IPS-18a (cell line): ENCODE measurements around the gene NUP58.
"Not testable (repeated sequence)": the region's sequence is repeated elsewhere in the genome, so short reads cannot be mapped to it uniquely, and the experiment has no call there.

Experiments used
- H3K27ac ChIP-seq: one replicate; pipeline ENCODE4 v1.5.1; 2013; ENCODE audit warnings: low read length
- H3K27me3 ChIP-seq: one replicate; pipeline ENCODE4 v1.6.1; 2013; ENCODE audit warnings: mild to moderate bottlenecking, low read length; ENCODE audit not compliant: control insufficient read depth, insufficient read depth
- H3K36me3 ChIP-seq: one replicate; pipeline ENCODE4 v1.6.1; 2013; ENCODE audit warnings: low read depth, low read length; ENCODE audit not compliant: control insufficient read depth
- H3K4me1 ChIP-seq: one replicate; pipeline ENCODE4 v1.6.1; 2013; ENCODE audit warnings: low read depth, low read length; ENCODE audit not compliant: control insufficient read depth
- H3K4me3 ChIP-seq: one replicate; pipeline ENCODE4 v1.5.1; 2013; ENCODE audit warnings: low read length
- H3K9ac ChIP-seq: one replicate; pipeline ENCODE4 v1.6.1; 2013; ENCODE audit warnings: mild to moderate bottlenecking, low read length, moderate library complexity
- H3K9me3 ChIP-seq: one replicate; pipeline ENCODE4 v1.6.1; 2013; ENCODE audit warnings: low read depth, low read length; ENCODE audit not compliant: control insufficient read depth

NUP58 gene

GRCh38 chr13:25353344-25353743 is 51.9 kb downstream of the NUP58 start:
- Histone ChIP-seq H3K27me3 (no peaks in the 10 kb centered on the region), H3K4me1 (no peaks in the 10 kb centered on the region), H3K9ac (no peak overlapping the region), H3K4me3 (no peak overlapping the region), H3K27ac (no peak overlapping the region), H3K36me3 (no peaks in the 10 kb centered on the region), H3K9me3 (no peaks in the 10 kb centered on the region)

- Histone ChIP-seq H3K36me3 (no peaks in the 10 kb centered on the region), H3K4me1 (no peaks in the 10 kb centered on the region), H3K9me3 (no peaks in the 10 kb centered on the region), H3K9ac (no peak overlapping the region), H3K4me3 (no peak overlapping the region), H3K27ac (no peak overlapping the region), H3K27me3 (no peaks in the 10 kb centered on the region)
Measured at GRCh38 chr13:25354377-25354776, 53.0 kb downstream of the NUP58 start.

- not testable (repeated sequence) for H3K4me3 ChIP-seq, H3K9me3 ChIP-seq, H3K9ac ChIP-seq, H3K27me3 ChIP-seq, H3K4me1 ChIP-seq, H3K36me3 ChIP-seq, H3K27ac ChIP-seq
Measured at GRCh38 chr13:25360443-25360842, 59.0 kb downstream of the NUP58 start.

DNA sequence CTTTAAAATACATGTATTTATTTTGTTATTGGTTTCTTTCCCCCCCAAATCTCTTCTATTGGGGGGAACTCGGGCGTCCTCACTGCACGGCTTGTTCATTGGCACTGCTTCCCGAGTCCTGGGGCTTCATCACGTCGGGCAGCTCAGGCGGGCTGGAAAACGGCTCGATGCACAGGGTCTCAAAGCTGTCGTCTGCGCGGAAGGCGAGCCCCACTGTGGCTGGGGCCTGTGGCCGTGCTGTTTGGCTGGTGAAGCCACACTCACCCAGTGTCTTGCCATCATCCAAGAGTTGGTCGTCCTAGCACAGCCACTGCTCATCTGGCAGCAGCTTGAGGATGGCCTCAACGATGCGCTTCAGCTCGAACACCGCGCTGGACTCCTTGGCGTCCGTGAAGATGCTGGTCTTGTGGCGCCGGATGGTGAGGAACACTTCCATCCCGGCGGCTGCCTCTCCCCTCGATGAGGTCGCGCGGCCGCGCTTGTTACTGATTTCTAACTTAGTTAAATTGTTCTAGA is 64.4 kb downstream of the NUP58 start:
- Histone ChIP-seq H3K9me3 (no peaks in the 10 kb centered on the region), H3K9ac (no peak overlapping the region), H3K27ac (no peak overlapping the region), H3K36me3 (no peaks in the 10 kb centered on the region), H3K27me3 (peaks cover 12% of the 10 kb centered on the region), H3K4me3 (no peak overlapping the region), H3K4me1 (no peaks in the 10 kb centered on the region)

GRCh38 chr13:25371158-25371874 is 69.9 kb downstream of the NUP58 start:
- H3K36me3 ChIP-seq: no peaks in the 10 kb centered on the region
- H3K4me3 ChIP-seq: peak overlapping the region; percentile 59
- no peaks in the 10 kb centered on the region for H3K4me1 ChIP-seq
- H3K9ac ChIP-seq: no peak overlapping the region
- H3K27ac ChIP-seq: no peak overlapping the region
- H3K9me3 ChIP-seq: no peaks in the 10 kb centered on the region
- H3K27me3 ChIP-seq: peaks cover 48% of the 10 kb centered on the region

DNA sequence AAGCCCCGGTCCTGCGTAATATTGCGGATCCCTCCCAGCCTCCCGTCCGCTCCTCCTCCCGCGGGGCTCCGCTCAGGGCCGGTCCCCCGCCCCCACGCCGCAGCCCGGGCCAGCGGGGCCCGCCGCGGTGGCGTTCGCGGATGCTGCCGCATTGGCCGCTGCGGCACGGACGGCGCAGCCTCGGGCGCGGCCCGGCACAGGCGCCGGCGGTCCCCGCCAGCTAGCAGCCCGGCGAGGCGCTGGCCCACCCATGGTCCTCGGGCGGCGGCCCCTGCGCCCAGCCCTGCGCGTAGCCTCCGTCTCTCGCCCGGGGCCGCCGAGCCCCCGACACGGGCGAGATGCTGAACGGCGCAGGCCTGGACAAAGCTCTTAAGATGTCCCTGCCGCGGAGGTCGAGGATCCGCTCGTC is 70.5 kb downstream of the NUP58 start, which contains the start of gene ATP8A2:
Gene ATP8A2, plus strand, starts transcription at position 100 of the 409 bp plus-strand sequence. Its CDS starts 239 bp downstream, at position 339.
- peaks cover 48% of the 10 kb centered on the region for H3K27me3 ChIP-seq
- no peaks in the 10 kb centered on the region for H3K9me3 ChIP-seq
- H3K27ac ChIP-seq: no peak within 1 kb of the TSS
- H3K36me3 ChIP-seq: no peaks in the 10 kb centered on the region
- H3K4me3 ChIP-seq: peak within 1 kb of the TSS; percentile 59
- no peaks in the 10 kb centered on the region for H3K4me1 ChIP-seq
- no peak within 1 kb of the TSS for H3K9ac ChIP-seq

DNA sequence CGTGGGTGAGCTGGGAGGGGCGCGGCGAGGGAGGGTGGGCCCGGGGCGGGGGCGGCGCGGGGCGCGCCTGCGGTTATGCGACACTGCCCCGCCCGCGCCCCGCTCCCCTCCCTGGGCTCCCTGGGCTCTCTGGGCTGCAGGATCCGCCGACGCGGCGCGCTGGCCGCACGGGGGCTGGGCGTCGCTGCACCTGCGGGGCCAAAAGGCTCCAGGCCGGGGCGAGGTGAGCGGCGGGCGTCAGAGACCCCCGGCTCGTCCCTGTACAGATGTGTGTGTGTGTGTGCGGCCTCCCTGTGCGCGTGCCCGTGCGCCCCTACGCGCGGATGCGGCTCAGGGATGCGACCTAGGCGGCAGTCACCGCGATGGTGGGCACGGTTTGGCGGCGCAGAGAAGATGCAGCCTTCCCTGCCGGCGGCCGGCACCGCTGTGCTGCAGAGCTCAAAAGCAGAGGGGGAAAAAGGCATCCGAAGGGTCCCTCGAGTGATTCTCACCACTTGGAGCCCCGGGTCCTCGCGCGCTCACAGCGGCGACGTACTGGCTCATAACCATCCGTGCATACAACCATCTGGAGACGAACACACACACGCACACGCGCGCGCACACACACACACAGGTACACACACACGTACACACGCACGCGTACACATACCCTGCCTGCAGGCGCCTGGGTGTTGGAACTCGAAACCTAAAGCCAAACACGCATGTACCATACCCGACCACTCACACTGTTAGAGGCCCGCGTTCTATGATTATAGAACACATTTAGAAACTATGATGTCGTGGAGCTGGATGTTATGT is 71.1 kb downstream of the NUP58 start:
- no peaks in the 10 kb centered on the region for H3K9me3 ChIP-seq
- no peak overlapping the region for H3K9ac ChIP-seq
- no peaks in the 10 kb centered on the region for H3K36me3 ChIP-seq
- H3K4me3 ChIP-seq: peak overlapping the region; percentile 52
- H3K4me1 ChIP-seq: no peaks in the 10 kb centered on the region
- H3K27ac ChIP-seq: no peak overlapping the region
- peaks cover 48% of the 10 kb centered on the region for H3K27me3 ChIP-seq

GRCh38 chr13:25375727-25376358 is 74.4 kb downstream of the NUP58 start:
- H3K4me3 ChIP-seq: no peak overlapping the region
- no peak overlapping the region for H3K9ac ChIP-seq
- H3K4me1 ChIP-seq: no peaks in the 10 kb centered on the region
- no peak overlapping the region for H3K27ac ChIP-seq
- H3K9me3 ChIP-seq: no peaks in the 10 kb centered on the region
- H3K27me3 ChIP-seq: peaks cover 35% of the 10 kb centered on the region
- H3K36me3 ChIP-seq: no peaks in the 10 kb centered on the region

- Histone ChIP-seq H3K9me3 (no peaks in the 10 kb centered on the region), H3K27me3 (peaks cover 21% of the 10 kb centered on the region), H3K9ac (no peak overlapping the region), H3K4me3 (no peak overlapping the region), H3K27ac (no peak overlapping the region), H3K36me3 (no peaks in the 10 kb centered on the region), H3K4me1 (no peaks in the 10 kb centered on the region)
Measured at GRCh38 chr13:25377244-25377962, 76.0 kb downstream of the NUP58 start.

- Histone ChIP-seq H3K4me1 (no peaks in the 10 kb centered on the region), H3K36me3 (no peaks in the 10 kb centered on the region), H3K27ac (no peak overlapping the region), H3K9me3 (no peaks in the 10 kb centered on the region), H3K4me3 (no peak overlapping the region), H3K9ac (no peak overlapping the region), H3K27me3 (peaks cover 10% of the 10 kb centered on the region)
Measured at GRCh38 chr13:25378528-25378927, 77.1 kb downstream of the NUP58 start.

GRCh38 chr13:25379011-25379410 is 77.6 kb downstream of the NUP58 start:
- Histone ChIP-seq H3K9me3 (no peaks in the 10 kb centered on the region), H3K27me3 (peaks cover 5% of the 10 kb centered on the region), H3K4me1 (no peaks in the 10 kb centered on the region), H3K4me3 (no peak overlapping the region), H3K9ac (no peak overlapping the region), H3K36me3 (no peaks in the 10 kb centered on the region), H3K27ac (no peak overlapping the region)
